Stimulated activated CD4-positive, alpha-beta T cell treated with anti-CD3 and anti-CD28 coated beads, TNF-alpha, amount 100 ng/mL, for 1 hour (primary cell): ENCODE measurements around the gene NAV2.

Experiments used
- DNase-seq, 3 donors: peaks; one replicate each; pipeline ENCODE4 v3.0.0-alpha.2; 2020; ENCODE audit warnings: low read depth in 3 of 3, low spot score in 1 of 3

The NAV2 gene

GRCh38 chr11:20011307-20011951 is 298.8 kb downstream of the NAV2 start:
- no peak for DNase-seq

- DNase-seq = no peak
Measured at GRCh38 chr11:20013346-20014066, 300.9 kb downstream of the NAV2 start.

- no peak for DNase-seq
Measured at GRCh38 chr11:20014067-20014402, 301.4 kb downstream of the NAV2 start.

- DNase-seq = no peak
Measured at GRCh38 chr11:20015101-20015500, 302.5 kb downstream of the NAV2 start.

GRCh38 chr11:20015529-20016427 is 303.1 kb downstream of the NAV2 start:
- no peak for DNase-seq

- no peak for DNase-seq
Measured at GRCh38 chr11:20016526-20016925, 303.9 kb downstream of the NAV2 start.

GRCh38 chr11:20017320-20017719 is 304.7 kb downstream of the NAV2 start:
- no peak for DNase-seq

- DNase-seq = no peak
Measured at GRCh38 chr11:20020198-20020597, 307.6 kb downstream of the NAV2 start.

GRCh38 chr11:20020716-20021115 is 308.1 kb downstream of the NAV2 start:
- no peak for DNase-seq

- DNase-seq = no peak
Measured at GRCh38 chr11:20021212-20021611, 308.6 kb downstream of the NAV2 start.

- DNase-seq = no peak
Measured at GRCh38 chr11:20021771-20022362, 309.2 kb downstream of the NAV2 start.

GRCh38 chr11:20022363-20023081 is 309.9 kb downstream of the NAV2 start:
- no peak for DNase-seq

GRCh38 chr11:20023082-20023426 is 310.4 kb downstream of the NAV2 start:
- DNase-seq = no peak

- no peak for DNase-seq
Measured at GRCh38 chr11:20024172-20024935, 311.7 kb downstream of the NAV2 start.

- no peak for DNase-seq
Measured at GRCh38 chr11:20025332-20025840, 312.7 kb downstream of the NAV2 start.

- DNase-seq = no peak
Measured at GRCh38 chr11:20026629-20027555, 314.3 kb downstream of the NAV2 start.

GRCh38 chr11:20027556-20028013 is 314.9 kb downstream of the NAV2 start:
- DNase-seq = no peak

GRCh38 chr11:20029193-20029592 is 316.6 kb downstream of the NAV2 start:
- no peak for DNase-seq

GRCh38 chr11:20030472-20030871 is 317.8 kb downstream of the NAV2 start:
- DNase-seq = no peak
